ENCODE results near the gene C22orf15. TPM values are rescaled to one million over a fixed set of nuclear protein-coding genes. Genes with fewer than 3 reads are reported as not detected.

Gene C22orf15
- total RNA-seq, 1 experiment from 2014 or later, result 0.81 TPM

DNA sequence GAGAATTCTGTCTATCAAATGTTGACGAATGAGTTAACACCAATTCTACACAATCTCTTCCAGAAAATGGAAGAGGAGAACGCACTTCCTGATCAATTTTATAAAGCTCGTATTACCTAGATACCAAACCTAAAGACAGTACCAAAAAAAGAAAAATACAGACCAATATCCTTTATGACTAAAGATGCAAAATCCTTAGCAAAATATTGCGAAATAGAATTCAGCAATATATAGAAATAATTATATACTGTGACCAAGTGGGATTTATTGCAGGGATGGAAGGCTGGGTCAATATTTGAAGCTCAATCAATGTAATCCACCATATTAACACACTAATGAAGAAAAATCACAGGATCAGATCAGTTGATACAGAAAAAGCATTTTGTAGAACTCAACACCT is 49.6 kb downstream of the C22orf15 start:
- no peak overlapping the region for H3K4ac ChIP-seq (ENCODE audit: low read depth, low read length)
- H3K4me1 Mint-ChIP-seq, result no peaks in the 10 kb centered on the region
- no peaks in the 10 kb centered on the region for H4K20me1 ChIP-seq (ENCODE audit: control insufficient read depth, insufficient read depth, insufficient read length)
- H2BK20ac ChIP-seq (ENCODE audit: low read depth, low read length, poor library complexity, severe bottlenecking), result no peak overlapping the region
- H3K27ac Mint-ChIP-seq, result no peak overlapping the region
- H2AFZ ChIP-seq (ENCODE audit: low read length), result no peak overlapping the region
- DNase-seq, result no peak
- no peak overlapping the region for H2AK5ac ChIP-seq (ENCODE audit: insufficient read length, low read length)
- H3K4me1 ChIP-seq (ENCODE audit: insufficient read depth, low read length), result no peaks in the 10 kb centered on the region
- no peak overlapping the region for H2BK5ac ChIP-seq (ENCODE audit: insufficient read length, low read length)
- no peaks in the 10 kb centered on the region for H3K9me3 Mint-ChIP-seq
- no peak overlapping the region for H3K14ac ChIP-seq (ENCODE audit: insufficient read depth, low read length)
- H3K27me3 Mint-ChIP-seq (ENCODE audit: low read depth), result no peaks in the 10 kb centered on the region
- no peak overlapping the region for H4K91ac ChIP-seq (ENCODE audit: insufficient read length, low read depth, low read length)
- H3K4me2 ChIP-seq (ENCODE audit: insufficient read depth, insufficient read length, low read length), result no peak overlapping the region
- H3K27ac ChIP-seq (ENCODE audit: insufficient read length, low read depth, low read length), result no peak overlapping the region
- H3K23ac ChIP-seq (ENCODE audit: insufficient read length, low read depth, low read length), result no peak overlapping the region
- no peak overlapping the region for H4K8ac ChIP-seq (replicated peaks; ENCODE audit: insufficient read length, low read depth, low read length)
- no peak overlapping the region for H4K5ac ChIP-seq (ENCODE audit: insufficient read length, low read depth, low read length)
- no peaks in the 10 kb centered on the region for H3K23me2 ChIP-seq (ENCODE audit: insufficient read length, low read depth, low read length, poor library complexity, severe bottlenecking)
- no peaks in the 10 kb centered on the region for H3K79me1 ChIP-seq (ENCODE audit: insufficient read depth, low read depth, low read length, poor library complexity, severe bottlenecking)
- H3K79me2 ChIP-seq (ENCODE audit: insufficient read depth, low read length), result no peaks in the 10 kb centered on the region
- TF ChIP-seq, protein P1, sequence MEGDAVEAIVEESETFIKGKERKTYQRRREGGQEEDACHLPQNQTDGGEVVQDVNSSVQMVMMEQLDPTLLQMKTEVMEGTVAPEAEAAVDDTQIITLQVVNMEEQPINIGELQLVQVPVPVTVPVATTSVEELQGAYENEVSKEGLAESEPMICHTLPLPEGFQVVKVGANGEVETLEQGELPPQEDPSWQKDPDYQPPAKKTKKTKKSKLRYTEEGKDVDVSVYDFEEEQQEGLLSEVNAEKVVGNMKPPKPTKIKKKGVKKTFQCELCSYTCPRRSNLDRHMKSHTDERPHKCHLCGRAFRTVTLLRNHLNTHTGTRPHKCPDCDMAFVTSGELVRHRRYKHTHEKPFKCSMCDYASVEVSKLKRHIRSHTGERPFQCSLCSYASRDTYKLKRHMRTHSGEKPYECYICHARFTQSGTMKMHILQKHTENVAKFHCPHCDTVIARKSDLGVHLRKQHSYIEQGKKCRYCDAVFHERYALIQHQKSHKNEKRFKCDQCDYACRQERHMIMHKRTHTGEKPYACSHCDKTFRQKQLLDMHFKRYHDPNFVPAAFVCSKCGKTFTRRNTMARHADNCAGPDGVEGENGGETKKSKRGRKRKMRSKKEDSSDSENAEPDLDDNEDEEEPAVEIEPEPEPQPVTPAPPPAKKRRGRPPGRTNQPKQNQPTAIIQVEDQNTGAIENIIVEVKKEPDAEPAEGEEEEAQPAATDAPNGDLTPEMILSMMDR (conservative IDR thresholded peaks at IDR 0.05), result no peak
- peaks cover 30 to 78% (median 66%) of the 10 kb centered on the region in 3 experiments; a peak in 6 of 7 replicates for H3K36me3 Mint-ChIP-seq (ENCODE audit: insufficient read depth in 1 of 3, low read depth in 3 of 3)
- WGBS (ENCODE audit: extremely low coverage, insufficient read length, low lambda C conversion rate), result no CpG with 5 or more reads among the region's 4 CpGs
- no peaks in the 10 kb centered on the region for H3K27me3 ChIP-seq (ENCODE audit: insufficient read depth, low read length)
- no peak overlapping the region for H2BK12ac ChIP-seq (ENCODE audit: insufficient read length, low read depth, low read length)
- H3K56ac ChIP-seq (ENCODE audit: insufficient read length, low read depth, low read length), result no peak overlapping the region
- no peak overlapping the region for H3K18ac ChIP-seq (ENCODE audit: insufficient read length, low read depth, low read length)
- H3K9me3 ChIP-seq (ENCODE audit: control insufficient read depth, low read depth, low read length), result no peaks in the 10 kb centered on the region
- H2BK15ac ChIP-seq (ENCODE audit: low read depth, low read length), result no peak overlapping the region
- H3T11ph ChIP-seq (ENCODE audit: low read length), result no peak overlapping the region
- H3K9ac ChIP-seq (ENCODE audit: extremely low read depth, insufficient read length, low read length), result no peak overlapping the region
- no peak overlapping the region for H2BK120ac ChIP-seq (ENCODE audit: low read depth, low read length, poor library complexity, severe bottlenecking)
- no peak overlapping the region for H3K4me3 Mint-ChIP-seq

Other genes with a start within 250 kb of the C22orf15 start
- not detected in 2 replicates for gene IGLL1, start 182.7 kb upstream of the C22orf15 start, total RNA-seq (2021)
- gene DRICH1, start 130.7 kb upstream of the C22orf15 start, total RNA-seq (2021), result not detected in 2 replicates
- not detected in 2 replicates for gene RGL4, start 72.0 kb upstream of the C22orf15 start, total RNA-seq (2021)
- 3.2 and 3.5 TPM in 2 replicates for gene ZNF70, start 11.9 kb upstream of the C22orf15 start, total RNA-seq (2021)
- gene VPREB3, start 8.6 kb upstream of the C22orf15 start, total RNA-seq (2021), result 0.50 TPM in 2 replicates
- 47.5 and 53.7 TPM in 2 replicates for gene CHCHD10, start 5.0 kb downstream of the C22orf15 start, total RNA-seq (2021)
- 4.9 and 5.3 TPM in 2 replicates for gene MMP11, start 9.9 kb downstream of the C22orf15 start, total RNA-seq (2021)
- 132 and 136 TPM in 2 replicates for gene SMARCB1, start 24.0 kb downstream of the C22orf15 start, total RNA-seq (2021)
- gene DERL3, start 76.0 kb downstream of the C22orf15 start, total RNA-seq (2021), result 9.0 and 9.8 TPM in 2 replicates
- gene SLC2A11, start 94.9 kb downstream of the C22orf15 start, total RNA-seq (2021), result 12.1 and 15.0 TPM in 2 replicates
- gene MIF, start 131.4 kb downstream of the C22orf15 start, total RNA-seq (2021), result 1,068 and 1,091 TPM in 2 replicates
- 4.5 and 4.7 TPM in 2 replicates for gene GSTT2B, start 198.2 kb downstream of the C22orf15 start, total RNA-seq (2021)
- gene DDTL, start 203.9 kb downstream of the C22orf15 start, total RNA-seq (2021), result not detected in 2 replicates
- 177 and 185 TPM in 2 replicates for gene DDT, start 211.5 kb downstream of the C22orf15 start, total RNA-seq (2021)
- 0.22 and 0.24 TPM in 2 replicates for gene GSTT2, start 217.1 kb downstream of the C22orf15 start, total RNA-seq (2021)
- not detected in 2 replicates for gene GSTT4, start 242.5 kb downstream of the C22orf15 start, total RNA-seq (2021)
- gene CABIN1, start 248.3 kb downstream of the C22orf15 start, total RNA-seq (2021), result 68.0 and 73.7 TPM in 2 replicates